ENCODE measurements around the gene FAM124A.
"Not testable (repeated sequence)": the region's sequence is repeated elsewhere in the genome, so short reads cannot be mapped to it uniquely, and the experiment has no call there.

The FAM124A gene

DNA sequence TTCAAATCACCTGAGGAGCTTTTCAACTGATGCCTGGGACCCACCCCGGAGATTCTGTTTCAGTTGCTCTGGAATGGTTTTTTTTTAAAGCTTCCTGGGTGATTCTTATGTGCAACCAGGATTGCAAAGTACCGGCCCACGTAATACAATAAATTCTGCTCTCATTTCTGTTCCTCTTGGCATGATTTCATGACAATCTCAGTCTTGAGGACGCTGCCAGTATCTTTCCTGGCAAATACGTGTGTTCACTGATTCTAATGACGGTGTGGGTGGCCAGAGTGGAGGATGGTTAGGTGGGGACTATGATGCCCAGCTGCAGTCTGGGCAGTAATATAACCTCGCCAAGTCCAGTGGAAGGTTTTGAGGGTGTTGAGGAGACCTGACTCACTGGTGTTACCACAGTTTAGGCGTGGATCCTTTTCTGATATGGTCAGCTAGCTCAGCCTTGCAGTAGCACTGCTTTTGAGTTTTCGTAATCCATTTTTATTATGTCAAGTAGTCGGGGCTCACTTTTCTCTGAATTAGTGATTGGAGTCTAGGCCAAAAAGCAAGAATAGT lies 49.4 kb downstream of the FAM124A start:
- DNase-seq: no peak

DNA sequence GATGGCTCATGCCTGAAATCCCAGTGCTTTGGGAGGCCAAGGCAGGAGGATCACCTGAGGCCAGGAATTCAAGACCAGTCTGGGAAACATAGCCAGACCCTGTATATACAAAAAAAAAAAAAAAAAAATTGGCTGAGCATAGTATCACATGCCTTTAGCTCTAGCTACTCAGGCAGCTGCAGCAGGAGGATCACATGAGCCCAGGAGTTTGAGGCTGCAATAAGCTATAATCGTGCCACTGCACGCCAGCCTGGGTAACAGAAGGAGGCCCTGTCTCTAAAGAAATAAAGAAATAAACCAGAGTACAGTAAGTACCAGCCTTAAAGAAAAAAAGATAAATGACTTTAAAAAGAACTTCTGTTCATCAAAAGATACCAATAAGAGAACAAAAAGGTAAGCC lies 52.9 kb downstream of the FAM124A start:
- no peak for DNase-seq

- no peak for DNase-seq
Measured at GRCh38 chr13:51276636-51277035, 54.4 kb downstream of the FAM124A start.

GRCh38 chr13:51277928-51278327 lies 55.7 kb downstream of the FAM124A start:
- DNase-seq: no peak

DNA sequence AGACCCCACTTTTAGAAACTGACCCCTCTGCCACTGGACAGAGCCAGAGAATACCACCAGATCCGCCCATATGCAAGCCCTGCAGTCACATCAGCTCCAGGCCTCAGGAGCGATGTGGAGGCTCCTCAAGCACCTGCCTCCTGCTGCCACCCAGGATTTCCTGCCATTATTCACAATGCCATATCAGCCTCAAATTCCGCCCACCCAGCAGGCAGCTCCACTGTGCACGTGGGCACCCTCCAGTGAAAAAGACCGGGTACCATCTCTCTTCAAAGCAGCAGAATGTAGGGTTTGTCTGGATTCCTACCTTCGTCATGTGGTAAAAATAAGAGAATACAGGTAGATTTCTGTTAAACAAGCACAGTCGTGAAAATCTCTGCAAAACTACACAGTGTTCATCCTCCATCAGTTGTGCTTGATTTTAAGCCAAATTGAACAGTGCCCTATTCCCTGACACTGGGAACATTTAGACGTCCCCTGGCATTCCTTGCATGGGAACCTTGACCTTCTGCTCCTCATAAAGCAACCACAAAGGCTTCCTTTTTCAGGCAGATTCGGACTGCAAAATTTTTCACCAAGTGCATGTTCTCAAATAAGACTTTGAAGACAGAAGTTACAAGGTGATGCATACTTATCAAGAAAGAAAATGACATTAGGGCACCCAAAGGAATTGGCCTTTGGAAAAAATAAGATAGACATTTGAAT lies 56.4 kb downstream of the FAM124A start:
- DNase-seq: no peak

DNA sequence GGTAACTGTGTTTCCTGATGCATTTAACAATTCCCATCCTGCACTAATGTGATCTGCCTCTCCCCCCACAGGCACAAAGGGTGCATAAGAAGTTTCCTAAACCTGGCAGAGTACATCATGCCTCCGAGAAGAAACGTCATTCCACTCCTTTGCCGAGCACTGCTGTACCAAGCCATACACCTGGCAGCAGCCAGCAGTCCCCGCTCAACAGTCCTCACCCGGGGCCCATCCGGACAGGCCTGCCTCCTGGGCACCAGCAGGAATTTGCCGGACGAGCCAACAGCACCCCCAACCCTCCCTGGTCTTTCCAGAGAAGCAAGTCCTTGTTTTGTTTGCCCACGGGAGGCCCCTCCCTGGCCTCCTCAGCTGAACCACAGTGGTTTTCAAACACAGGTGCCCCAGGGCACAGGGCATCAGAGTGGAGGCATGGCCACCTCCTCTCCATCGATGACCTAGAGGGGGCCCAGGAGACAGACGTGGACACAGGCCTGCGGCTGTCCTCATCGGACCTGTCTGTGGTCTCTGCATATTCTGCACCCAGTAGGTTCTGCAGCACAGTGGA lies 58.3 kb downstream of the FAM124A start:
- no peak for DNase-seq

- no peak for DNase-seq
Measured at GRCh38 chr13:51282322-51282721, 60.1 kb downstream of the FAM124A start.

- DNase-seq: not testable (repeated sequence)
Measured at GRCh38 chr13:51282923-51283322, 60.7 kb downstream of the FAM124A start.

- no peak for DNase-seq
Measured at GRCh38 chr13:51283371-51283770, 61.2 kb downstream of the FAM124A start.

- no peak for DNase-seq
Measured at GRCh38 chr13:51284339-51284738, 62.1 kb downstream of the FAM124A start.

DNA sequence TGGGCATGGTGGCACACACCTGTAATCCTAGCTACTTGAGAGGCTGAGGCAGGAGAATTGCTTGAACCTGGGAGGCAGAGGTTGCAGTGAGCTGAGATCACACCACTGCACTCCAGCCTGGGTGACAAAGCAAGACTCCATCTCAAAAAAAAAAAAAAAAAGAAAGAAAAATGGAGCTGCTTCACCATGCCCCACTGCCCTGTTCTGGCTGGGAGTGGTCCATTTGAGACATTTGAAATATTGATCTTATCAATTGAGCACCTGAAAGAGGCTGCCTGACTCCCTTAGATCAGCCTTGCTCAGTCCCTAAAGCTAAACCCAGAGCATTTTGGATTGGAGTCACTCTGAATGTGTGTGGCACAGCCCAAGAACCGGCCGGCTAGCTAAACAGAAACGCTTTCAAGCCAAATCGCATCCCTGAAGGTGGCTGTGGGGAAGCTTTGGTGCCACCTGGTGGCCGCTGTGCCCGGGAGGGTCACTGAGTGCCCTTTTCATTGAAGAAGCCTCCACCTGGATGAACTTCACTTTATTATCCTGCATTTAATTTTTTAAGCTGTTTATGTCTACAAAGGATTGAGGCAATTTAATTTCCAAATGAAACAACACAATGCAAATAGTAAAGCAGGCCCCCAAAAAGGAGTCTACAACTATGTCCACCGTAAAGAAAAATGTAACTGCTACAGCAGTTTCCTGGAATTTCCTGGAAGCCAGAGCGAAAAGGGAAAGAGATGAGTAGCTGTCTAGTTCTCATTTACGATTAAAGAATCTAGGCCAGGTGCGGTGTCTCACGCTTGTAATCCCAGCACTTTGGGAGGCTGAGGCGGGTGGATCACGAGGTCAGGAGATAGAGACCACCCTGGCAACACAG lies 64.2 kb downstream of the FAM124A start:
- DNase-seq: peak; percentile 69 to 83

DNA sequence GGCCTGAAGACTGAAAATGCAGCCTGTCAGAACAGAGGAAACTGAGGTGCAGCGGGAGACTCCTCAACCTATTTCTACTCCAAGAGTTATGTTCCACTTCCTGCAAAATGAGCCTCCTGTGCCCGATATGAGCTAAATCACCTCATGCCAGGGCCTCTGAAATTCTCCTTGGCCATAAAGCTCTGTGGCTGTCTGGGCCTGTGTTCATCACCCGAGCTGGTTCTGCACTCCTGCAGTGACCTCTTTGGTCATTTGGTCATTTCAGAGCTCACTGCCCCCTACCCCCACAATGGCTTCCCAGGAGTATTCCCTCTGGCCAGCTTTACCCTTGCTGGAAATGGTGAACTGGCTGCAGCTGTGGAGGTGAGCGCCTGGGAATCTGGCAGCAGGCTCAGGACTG lies 65.6 kb downstream of the FAM124A start:
- no peak for DNase-seq

DNA sequence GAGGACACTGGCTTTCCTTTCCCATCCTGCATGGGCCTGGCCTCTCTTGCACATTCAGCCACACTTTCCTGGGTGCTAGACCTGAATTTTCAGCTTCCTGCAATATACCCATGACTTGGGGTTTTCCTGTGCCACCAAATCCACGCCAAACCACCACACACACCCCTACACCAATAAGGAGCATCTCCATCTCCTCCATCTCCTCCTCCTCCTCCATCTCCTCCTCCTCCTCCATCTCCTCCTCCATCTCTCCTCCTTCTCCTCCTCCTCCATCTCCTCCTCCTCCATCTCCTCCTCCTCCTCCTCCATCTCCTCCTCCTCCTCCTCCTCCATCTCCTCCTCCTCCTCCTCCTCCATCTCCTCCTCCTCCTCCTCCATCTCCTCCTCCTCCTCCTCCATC lies 66.1 kb downstream of the FAM124A start:
- not testable (repeated sequence) for DNase-seq

DNA sequence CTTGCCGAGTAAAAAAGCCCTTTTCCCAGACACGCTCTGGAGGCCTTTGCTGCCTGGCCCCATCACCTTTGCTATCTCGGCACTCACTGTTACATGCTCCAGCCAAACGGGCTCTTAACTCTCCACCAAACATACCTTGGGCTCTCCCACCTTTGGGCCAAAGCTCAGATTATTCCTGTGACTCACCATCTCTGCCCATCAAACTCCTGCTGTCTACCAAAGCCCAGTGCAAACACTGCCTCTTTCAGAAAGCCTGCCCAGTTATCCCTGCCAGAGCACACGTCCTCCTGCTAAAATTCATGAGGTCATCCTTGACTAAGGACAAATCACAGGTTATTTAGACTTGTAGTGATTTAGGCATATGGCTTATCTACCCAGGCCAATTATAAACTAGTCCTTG lies 69.1 kb downstream of the FAM124A start:
- no peak for DNase-seq

DNA sequence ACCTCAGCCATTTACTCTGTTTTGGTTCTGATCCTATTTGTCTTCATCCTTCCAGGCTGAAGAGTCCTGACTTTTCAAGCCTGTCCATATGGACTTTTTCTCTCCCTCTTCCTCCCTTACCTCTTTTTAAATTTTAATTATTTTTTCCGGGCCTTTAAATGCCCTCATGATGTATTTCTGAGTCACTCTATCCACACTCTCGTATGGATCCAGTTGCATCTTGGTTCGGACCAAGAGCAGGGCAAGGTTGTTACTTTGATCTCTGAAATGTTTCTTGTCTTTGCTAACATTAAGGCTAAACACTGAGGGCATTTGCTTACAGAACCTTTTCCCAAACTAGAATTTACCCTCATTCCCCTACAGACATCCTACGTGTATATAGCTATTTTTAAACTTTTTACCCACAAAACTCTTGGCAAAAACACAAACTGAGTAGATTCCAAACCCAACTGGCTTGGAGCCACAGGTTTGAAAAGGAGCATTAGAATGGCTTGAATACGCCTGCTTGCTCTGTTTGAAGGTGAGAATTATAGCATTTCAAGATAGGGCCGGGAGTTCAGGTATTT lies 69.9 kb downstream of the FAM124A start:
- DNase-seq: no peak

- no peak for DNase-seq
Measured at GRCh38 chr13:51297556-51297955, 75.4 kb downstream of the FAM124A start.

DNA sequence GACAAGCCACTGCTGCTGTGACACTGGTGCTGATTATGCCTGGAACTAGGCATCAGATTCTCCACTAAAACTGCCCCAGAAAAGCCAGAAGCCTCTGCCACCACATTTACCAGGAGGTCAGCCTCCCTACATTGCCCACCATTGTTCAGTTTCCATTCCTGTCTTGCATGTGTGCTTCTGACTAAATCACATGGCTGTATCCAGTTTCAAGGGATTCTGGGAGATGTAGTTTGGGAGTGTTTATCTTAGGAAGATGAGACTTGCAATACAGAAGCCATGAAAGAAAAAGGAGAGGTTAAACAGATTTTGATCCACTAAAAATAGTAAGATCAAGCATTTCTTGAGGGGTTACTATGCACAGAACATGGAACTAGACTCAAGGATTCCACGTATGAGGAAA lies 76.6 kb downstream of the FAM124A start:
- DNase-seq: no peak

DNA sequence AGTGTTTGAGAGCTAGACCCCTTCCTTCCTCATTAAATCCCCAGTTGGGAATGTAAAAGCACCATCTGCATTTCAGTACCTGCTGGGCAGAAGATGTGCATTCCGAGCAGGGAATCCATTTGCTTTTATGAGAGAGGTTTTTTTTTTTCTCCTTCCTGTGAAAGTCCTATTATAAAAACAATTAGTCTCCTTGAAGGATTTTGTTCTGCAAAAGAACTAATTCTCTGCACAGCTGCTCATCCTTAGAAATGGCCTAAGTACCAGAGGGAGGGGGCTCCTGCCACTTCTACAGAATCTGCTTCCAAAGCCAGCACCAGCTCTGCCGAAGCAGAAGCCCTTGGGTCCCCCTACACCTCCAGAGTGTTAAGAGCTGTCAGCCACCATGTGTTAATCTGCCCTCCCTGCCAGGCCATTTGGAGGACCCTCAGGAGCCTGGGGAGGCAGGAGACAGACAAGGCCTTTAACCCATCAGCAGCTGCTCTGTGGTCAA lies 80.9 kb downstream of the FAM124A start:
- DNase-seq: no peak

- no peak for DNase-seq
Measured at GRCh38 chr13:51303882-51304281, 81.7 kb downstream of the FAM124A start.

GRCh38 chr13:51305271-51305967 lies 83.2 kb downstream of the FAM124A start:
- no peak for DNase-seq

DNA sequence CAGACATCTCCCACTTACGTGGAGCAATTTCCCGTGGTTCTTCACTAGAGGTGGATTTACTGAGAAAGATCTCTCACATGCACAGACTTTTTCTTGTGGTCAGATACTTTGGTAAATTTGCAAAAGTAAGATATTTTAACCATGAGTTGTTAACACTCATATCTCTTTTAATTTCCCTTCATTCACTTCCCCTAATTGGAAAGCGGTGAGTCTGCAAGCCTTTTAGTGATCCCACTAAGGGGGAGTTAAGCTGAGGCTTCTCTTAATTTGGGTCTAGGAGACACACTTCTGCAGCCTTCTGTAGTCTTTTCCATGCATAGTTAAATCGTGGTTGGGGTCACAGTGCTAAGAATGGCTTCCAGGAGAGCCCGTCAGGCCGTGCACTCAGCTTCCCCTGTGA lies 86.6 kb downstream of the FAM124A start:
- DNase-seq: peak in 1 of 2 experiments; percentile 13

- DNase-seq: no peak
Measured at GRCh38 chr13:51311231-51311630, 89.0 kb downstream of the FAM124A start.

Measured in AML-193 (cell line).